GM12875 (cell line): ENCODE data around the gene FAM181A.

ENCODE experiments used
- H3K4me3 ChIP-seq: one replicate; pipeline ENCODE4 v1.5.1; 2011; ENCODE audit warnings: low read depth, low read length, control low read depth
- TF ChIP-seq, protein P1 (sequence below): IDR thresholded peaks from 2 replicates; pipeline ENCODE4 v1.5.1; 2011; ENCODE audit warnings: low read depth, mild to moderate bottlenecking, control low read depth, inconsistent platforms, low read length, moderate library complexity, borderline replicate concordance; ENCODE audit not compliant: insufficient read depth

FAM181A gene

DNA sequence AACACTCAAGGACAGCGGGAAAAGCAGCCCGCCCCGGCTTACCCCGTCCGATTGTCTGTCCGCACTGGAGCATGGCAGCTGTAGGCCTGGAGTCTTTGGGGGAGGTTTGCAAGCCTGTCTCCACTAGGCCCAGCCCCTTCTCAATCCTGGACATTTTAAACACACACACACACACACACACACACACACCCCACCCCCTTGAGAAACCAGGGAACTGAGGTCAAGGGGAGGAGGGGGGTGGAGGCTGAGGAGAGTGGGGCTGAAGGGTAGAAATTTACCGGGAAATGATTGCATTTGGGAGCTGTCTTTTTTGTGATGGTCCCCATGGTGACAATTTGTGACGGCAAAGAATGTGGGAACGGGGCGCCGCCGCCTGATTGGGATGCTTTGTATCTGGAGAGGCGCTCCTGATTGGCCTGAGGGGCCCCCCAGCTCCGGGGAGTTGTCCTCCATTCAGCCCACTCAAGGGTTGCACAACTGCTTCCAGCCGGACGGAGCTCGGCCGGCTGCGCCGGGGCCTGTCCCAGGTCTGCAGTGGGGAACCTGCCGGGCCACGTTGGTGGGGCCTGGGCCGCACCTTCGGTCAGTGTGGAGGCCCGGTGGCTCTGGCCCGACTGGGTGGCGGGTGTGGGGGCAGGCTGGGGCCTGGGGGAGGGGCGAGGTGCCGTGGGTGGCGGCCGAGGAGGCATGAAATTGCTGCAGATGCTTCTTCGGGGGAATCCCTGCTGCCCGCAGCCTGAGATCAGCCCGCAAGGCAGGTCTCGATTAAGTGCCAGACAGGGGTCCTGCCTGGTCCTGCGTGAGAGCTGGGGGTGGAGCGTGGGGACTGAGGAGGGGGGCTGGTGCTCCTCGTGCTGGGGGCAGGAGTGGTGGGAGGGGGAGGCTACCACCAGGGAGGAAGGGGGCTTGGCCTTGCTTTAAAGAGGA is at the start of gene FAM181A:
Gene FAM181A (plus strand): TSS at position 472 of the 927 bp plus-strand sequence. CDS start 942 bp downstream, outside the sequence.
- TF ChIP-seq, protein P1, sequence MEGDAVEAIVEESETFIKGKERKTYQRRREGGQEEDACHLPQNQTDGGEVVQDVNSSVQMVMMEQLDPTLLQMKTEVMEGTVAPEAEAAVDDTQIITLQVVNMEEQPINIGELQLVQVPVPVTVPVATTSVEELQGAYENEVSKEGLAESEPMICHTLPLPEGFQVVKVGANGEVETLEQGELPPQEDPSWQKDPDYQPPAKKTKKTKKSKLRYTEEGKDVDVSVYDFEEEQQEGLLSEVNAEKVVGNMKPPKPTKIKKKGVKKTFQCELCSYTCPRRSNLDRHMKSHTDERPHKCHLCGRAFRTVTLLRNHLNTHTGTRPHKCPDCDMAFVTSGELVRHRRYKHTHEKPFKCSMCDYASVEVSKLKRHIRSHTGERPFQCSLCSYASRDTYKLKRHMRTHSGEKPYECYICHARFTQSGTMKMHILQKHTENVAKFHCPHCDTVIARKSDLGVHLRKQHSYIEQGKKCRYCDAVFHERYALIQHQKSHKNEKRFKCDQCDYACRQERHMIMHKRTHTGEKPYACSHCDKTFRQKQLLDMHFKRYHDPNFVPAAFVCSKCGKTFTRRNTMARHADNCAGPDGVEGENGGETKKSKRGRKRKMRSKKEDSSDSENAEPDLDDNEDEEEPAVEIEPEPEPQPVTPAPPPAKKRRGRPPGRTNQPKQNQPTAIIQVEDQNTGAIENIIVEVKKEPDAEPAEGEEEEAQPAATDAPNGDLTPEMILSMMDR = no peak
- H3K4me3 ChIP-seq = no peak within 1 kb of the TSS

DNA sequence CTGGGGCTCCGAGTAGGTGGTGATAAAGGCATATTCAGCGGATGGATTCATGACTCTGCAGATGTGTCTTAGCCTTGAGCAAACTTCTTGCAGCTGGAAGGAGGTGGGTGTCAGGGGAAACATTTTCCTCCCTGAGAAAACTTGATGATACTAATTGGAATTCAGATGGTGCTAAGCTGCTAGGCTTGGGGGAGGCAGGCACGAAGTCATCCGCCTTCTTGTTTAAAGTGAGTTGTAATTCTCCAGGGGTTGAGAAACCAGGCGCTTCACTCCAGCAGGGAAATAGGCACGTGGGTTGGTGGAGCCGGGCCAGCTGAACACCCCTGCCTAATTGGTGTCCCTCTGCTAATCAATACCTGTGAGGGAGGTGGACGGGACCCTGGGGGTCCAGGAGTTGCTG is 48.9 kb upstream of the FAM181A start:
- no peak overlapping the region for H3K4me3 ChIP-seq
- TF ChIP-seq, protein P1 = no peak

DNA sequence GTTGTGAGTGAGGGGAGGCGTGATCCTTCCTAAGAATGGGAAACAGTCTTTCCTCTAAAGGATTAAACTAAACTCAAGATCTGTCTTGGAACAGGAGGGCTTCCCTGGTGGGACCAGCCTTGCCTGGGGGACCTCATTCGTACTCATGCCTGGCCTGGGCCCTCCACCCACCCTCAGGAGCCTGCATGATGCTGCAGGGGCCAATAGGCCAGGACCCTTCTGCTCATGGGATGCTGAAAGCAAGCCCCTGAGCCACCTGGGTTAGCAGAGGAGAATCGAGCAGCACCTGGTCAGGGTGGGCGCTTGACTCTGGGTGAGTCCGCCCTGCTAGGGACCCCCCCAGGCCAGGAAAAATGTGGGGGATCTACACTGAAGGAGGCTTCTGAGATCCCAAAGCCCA is 48.3 kb upstream of the FAM181A start:
- H3K4me3 ChIP-seq = no peak overlapping the region
- TF ChIP-seq, protein P1 = no peak

DNA sequence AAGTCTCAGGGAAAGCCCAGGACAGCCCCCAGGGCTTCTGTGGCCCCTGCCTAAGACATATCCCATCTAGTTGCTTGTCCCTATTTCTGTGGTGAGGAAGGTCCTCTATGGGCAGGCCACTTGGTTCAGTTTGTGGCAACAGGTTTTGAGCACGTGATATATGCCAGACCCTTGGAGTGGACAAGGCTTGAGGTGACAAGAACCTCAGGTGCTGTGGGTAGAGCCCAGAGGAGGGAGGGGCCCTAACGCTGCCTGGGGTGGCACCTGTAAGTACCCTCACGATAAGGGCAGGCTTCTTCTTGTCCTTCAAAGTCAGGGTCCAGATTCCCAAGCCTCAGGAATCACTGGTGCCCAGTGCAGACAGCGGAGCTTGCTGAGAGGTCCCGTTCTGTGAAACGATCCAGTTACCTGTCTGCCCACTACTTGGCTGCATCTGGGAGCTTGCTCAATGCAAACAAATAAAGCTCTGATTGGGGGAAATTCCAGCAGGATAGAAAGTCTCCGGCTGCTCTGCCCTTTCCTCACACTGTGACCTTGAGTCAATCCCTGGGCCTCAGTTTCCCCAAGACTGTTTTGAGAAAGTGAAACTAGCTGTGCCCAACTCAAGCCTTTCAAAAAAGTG is 47.7 kb upstream of the FAM181A start:
- TF ChIP-seq, protein P1 = no peak
- H3K4me3 ChIP-seq = no peak overlapping the region

DNA sequence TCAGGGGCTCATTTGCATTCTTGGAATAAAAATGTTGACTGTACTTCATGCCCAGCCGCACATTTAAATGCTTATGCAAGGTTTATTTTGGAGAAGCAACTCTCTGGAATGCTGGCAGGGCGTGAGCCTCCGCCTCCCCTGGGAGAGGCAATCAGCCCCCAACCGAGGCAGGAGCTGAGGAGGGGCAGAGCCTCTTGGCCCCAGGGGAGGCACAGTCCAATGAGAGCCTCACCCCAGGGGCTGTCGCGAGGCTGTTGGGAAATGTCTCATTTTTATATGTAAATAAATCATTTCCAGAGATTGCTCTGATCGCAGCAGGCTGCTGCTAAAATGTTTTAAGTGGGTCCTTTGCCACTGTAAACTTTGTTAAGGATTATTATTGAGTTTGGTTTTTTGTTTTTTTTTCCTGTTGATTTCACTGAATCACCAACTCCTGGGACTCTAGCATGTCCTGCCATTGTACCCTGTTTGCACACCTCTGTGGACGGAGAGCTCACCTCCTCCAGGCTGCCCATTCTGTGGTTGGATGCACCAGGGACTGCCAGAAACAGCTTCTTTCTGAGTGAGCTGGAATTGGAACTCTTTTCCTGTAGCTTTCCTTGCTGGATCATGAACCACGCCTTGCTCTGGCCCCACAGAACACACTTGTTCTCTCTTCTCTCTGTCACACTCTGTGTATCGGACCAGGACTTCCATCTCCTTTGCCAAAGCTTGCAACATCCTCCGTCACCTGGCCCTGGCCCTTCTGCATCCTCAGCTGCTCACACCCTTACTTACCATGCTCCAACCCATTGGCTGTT is 46.9 kb upstream of the FAM181A start:
- H3K4me3 ChIP-seq = no peak overlapping the region
- TF ChIP-seq, protein P1 = no peak

DNA sequence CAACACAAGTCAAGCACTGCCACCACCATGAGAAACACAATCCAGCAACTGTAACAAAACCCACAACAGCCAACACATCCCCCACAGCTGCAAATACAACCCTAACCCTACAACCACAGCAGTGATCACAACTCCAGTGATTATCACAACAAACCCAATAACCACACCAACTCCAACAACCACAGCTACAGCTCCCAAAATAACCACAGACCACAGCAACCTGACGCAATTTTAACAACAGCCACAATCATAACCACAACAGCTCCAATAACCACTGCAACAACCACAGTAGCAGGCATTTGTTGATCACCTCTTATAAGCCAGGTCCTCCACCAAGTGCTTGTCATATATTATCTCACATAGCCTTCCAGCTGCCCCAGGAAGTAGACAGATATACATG is 42.2 kb upstream of the FAM181A start:
- TF ChIP-seq, protein P1 = no peak
- H3K4me3 ChIP-seq = no peak overlapping the region
